ENCODE data around the gene BTBD19. TPM values are rescaled to one million over a fixed set of nuclear protein-coding genes. Genes with fewer than 3 reads are reported as not detected.

Gene BTBD19
- polyA plus RNA-seq, 1 of the 3 experiments (the other 2 are of a cell fraction) = 36.9 TPM

DNA sequence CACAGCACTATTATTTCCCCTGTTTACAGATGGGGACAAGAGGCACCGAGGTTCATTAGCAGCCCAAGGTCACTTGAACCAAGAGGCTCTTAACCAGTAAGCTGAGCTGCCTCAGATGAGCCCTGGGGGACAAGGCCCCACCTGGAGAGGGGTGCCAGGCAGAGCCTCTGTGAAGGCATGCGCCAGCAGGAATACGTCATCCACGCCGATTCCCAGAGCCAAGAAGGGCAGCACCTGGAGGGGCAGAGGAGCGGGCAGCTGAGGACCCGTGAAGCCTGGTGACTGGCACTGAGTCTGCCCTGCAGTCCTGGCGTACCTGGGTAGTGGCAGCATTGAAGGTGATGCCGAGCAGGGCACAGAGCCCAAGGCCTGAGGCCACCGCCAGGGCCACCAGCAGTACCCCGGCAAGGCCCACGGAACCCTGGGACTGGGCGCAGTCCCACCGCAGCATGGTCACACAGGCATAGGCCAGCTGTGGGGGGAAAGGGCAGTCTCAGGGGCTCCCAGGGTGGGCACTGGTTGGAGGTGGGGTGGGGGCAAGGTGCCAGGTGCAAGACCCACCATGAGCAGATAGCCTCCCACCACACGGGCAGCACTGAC lies 20.6 kb downstream of the BTBD19 start:
- no peak overlapping the region for H3K4me3 ChIP-seq (ENCODE audit: low read depth in 2 of 2, low read length in 1 of 2)
- no peaks in the 10 kb centered on the region for H4K20me1 ChIP-seq (ENCODE audit: insufficient read depth)
- H3K9me3 ChIP-seq = no peaks in the 10 kb centered on the region
- no peak overlapping the region for H3K9ac ChIP-seq
- no peak for DNase-seq
- no peaks in the 10 kb centered on the region for H3K79me2 ChIP-seq (ENCODE audit: insufficient read depth)
- ChIA-PET CTCF (interaction anchor here (0.8 to 2.2 kb wide), 4 partner anchors 11 to 664 kb away, joined by 3 to 5 read pairs (median 3); no protein-coding TSS in a partner anchor), POLR2A (interaction anchor here (0.5 to 0.9 kb wide), 2 partner anchors 14 to 1353 kb away, joined by 3 read pairs; partner anchors contain the start of gene PTCH2)
- H3K4me1 ChIP-seq (ENCODE audit: control insufficient read depth in 1 of 2, insufficient read depth in 2 of 2, low read depth in 1 of 2, low read length in 1 of 2) = no peaks in the 10 kb centered on the region; a peak in 1 of 4 replicates
- H3F3A ChIP-seq (replicated peaks; ENCODE audit: insufficient read depth) = no peaks in the 10 kb centered on the region
- H3K27me3 ChIP-seq (ENCODE audit: insufficient read depth) = no peaks in the 10 kb centered on the region
- TF ChIP-seq RAD21 (IDR thresholded peaks at IDR 0.05; ENCODE audit: low read length) = no peak
- TF ChIP-seq, protein P1, sequence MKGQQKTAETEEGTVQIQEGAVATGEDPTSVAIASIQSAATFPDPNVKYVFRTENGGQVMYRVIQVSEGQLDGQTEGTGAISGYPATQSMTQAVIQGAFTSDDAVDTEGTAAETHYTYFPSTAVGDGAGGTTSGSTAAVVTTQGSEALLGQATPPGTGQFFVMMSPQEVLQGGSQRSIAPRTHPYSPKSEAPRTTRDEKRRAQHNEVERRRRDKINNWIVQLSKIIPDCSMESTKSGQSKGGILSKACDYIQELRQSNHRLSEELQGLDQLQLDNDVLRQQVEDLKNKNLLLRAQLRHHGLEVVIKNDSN (IDR thresholded peaks at IDR 0.05; ENCODE audit: borderline replicate concordance, low read depth) = no peak
- TF ChIP-seq CHD2 (IDR thresholded peaks at IDR 0.05; ENCODE audit: low read length, partially characterized antibody) = no peak
- no peak for TF ChIP-seq FOSL2 (IDR thresholded peaks at IDR 0.05; ENCODE audit: borderline replicate concordance, low read depth)
- TF ChIP-seq NRF1 (IDR thresholded peaks at IDR 0.05; ENCODE audit: low read depth, low read length) = no peak
- no peak for TF ChIP-seq CTCF (IDR thresholded peaks at IDR 0.05)
- TF ChIP-seq NFIC (IDR thresholded peaks at IDR 0.05; ENCODE audit: borderline replicate concordance) = no peak
- no peak for TF ChIP-seq FOXM1 (IDR thresholded peaks at IDR 0.05; ENCODE audit: low read depth)
- TF ChIP-seq RFX5 (IDR thresholded peaks at IDR 0.05; ENCODE audit: low read length) = no peak
- no peak for TF ChIP-seq TEAD4 (IDR thresholded peaks at IDR 0.05; ENCODE audit: borderline replicate concordance, insufficient read depth)
- TF ChIP-seq SMC3 (IDR thresholded peaks at IDR 0.05; ENCODE audit: low read depth, low read length) = no peak
- no peak for TF ChIP-seq RCOR1 (IDR thresholded peaks at IDR 0.05; ENCODE audit: low read length)
- TF ChIP-seq EP300 (IDR thresholded peaks at IDR 0.05; ENCODE audit: borderline replicate concordance in 1 of 2, low read depth in 1 of 2, low read length in 1 of 2) = no peak
- TF ChIP-seq TCF12 (IDR thresholded peaks at IDR 0.05) = no peak
- TF ChIP-seq POLR2AphosphoS5 (IDR thresholded peaks at IDR 0.05; ENCODE audit: low read depth, low read length) = no peak
- no peak for TF ChIP-seq RXRA (IDR thresholded peaks at IDR 0.05; ENCODE audit: borderline replicate concordance, low read depth)
- H2AFZ ChIP-seq (ENCODE audit: low read depth) = no peak overlapping the region
- WGBS (ENCODE audit: low lambda C conversion rate) = 75% methylated on average over 9 of the region's 15 CpGs
- no peak overlapping the region for H3K27ac ChIP-seq (ENCODE audit: low read depth in 2 of 2, low read length in 1 of 2)
- no peaks in the 10 kb centered on the region for H3K36me3 ChIP-seq (replicated peaks in 1 of 2; ENCODE audit: control insufficient read depth in 1 of 2, insufficient read depth in 2 of 2, low read length in 1 of 2)
- no peaks in the 10 kb centered on the region for H3K9me2 ChIP-seq
- H3K4me2 ChIP-seq = no peak overlapping the region

Measured in SK-N-SH (cell line).